DMS114 treated with DMSO at 0.1 percent for 48 hours (cell line): Measurements from ENCODE around the gene CACNA2D2.
"Not testable (repeated sequence)": the region's sequence is repeated elsewhere in the genome, so short reads cannot be mapped to it uniquely, and the experiment has no call there.

Source experiments
- DNase-seq: peaks from one replicate; lab custom pipeline; 2025; ENCODE audit not compliant: unreplicated experiment; lab: John Stamatoyannopoulos, UW

Gene CACNA2D2

DNA sequence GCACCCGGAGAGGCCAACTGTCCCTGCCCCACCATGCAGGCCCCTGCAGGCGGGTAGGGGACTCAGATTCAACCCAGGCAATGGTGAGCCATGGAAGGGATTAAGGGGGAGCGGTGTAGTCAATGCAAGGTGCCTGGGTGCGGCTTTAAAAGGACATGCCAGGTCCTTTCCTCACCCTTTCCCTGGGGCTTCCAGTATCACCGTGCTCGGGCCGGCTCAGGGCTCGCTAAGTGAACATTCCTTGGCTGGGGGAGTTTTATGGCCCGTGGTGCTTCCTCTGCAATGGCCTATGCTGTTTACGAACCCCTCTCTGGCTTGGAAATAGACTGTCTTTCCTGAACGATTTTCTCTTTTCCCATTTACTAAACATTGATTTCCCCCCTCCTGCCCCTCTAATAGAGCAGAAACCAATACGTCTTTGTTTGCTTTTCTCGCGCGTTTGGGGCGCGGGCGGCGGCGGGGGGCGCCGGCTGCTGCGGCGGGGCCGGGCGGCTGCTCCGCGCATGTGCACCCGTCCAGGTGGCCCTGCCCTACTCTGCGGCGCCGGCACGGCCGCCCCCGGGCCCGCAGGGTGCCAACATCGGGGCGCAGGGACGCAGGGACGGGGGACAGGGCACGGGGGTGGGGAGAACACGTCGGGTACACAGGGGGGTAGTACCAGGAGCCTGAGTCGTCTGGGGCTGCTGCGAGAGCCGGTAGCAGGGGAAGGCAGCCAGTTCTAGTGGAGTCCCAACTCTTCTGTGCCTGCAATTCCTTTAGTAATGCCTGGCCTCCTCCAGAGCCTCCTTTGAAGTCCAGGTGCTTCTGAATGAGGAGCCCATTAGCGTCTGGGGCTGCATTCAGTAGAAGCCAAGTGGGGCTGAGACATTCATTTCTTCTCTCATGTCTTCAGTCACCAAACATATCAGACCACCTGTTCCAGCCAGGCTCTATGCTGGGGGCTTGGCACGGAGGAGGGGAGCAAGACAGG, 26.9 kb upstream of the CACNA2D2 start:
- DNase-seq = no peak

DNA sequence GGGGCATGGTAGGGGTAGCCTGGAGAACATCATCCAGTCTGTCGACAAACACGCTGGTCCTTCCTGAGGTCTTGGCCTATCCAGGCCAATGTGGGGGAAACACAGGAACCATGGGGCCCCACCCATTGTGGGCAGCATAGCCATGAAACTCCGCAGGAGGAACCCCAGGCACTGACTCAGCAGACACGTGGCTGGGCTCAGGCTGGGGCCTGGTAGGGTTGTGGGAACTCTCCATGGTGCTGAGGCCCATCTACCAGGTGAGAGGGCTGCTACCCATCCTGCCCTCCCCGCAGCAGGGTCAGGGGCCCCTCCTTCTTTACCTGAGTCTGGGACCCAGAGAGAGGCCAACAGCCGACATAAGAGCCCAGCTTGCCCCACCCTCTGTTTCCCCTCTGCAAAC, 22.6 kb upstream of the CACNA2D2 start:
- DNase-seq = no peak

GRCh38 chr3:50525191-50525910, 21.9 kb upstream of the CACNA2D2 start:
- DNase-seq = no peak

DNA sequence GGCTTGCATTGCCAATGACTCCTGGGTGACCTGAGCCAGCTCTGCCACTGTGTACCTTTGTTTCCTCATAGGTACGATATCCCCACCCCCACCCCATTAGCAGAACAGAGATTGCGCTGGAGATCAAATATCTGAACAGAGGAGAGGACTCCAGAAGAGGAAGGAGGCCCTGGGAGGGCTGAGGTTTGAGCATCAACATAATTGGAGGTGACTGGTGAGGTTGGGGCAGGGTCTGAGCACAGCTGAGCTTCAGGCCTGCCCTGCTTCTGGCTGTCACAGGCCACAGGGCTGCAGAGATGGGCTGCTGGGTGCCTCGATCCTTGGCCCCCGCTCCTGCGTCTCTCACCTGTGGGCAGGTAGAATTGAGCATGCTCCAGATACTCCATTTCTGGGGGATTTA, 21.3 kb upstream of the CACNA2D2 start:
- DNase-seq = no peak

GRCh38 chr3:50523279-50523811, 19.9 kb upstream of the CACNA2D2 start:
- no peak for DNase-seq

GRCh38 chr3:50521572-50521971, 18.1 kb upstream of the CACNA2D2 start:
- no peak for DNase-seq

- no peak for DNase-seq
Observed at GRCh38 chr3:50520849-50521248, 17.4 kb upstream of the CACNA2D2 start.

DNA sequence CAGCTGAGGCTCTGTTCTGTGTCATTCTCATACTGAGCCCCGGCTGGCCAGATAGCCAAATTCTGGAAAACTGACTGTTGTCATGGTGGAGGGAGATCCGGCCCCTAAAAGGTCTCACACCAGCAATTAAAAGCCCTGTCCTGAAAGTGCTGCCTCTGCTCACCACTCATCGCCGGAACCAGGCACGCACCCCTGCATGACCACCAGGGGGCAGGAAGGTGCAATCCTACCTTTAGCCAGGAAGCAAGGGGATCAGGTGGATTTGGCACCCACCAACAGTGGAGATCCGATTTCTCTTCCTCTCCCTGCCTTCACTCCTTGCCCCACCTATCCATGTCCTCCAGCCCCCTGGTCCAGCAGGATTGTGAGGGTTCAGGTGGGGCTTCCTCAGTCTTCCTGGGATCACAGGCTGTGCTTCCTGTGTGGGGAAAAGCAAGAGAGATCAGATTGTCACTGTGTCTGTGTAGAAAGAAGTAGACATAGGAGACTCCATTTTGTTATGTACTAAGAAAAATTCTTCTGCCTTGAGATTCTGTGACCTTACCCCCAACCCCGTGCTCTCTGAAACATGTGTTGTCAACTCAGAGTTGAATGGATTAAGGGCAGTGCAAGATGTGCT, 16.1 kb upstream of the CACNA2D2 start:
- peak; percentile 9 for DNase-seq

DNA sequence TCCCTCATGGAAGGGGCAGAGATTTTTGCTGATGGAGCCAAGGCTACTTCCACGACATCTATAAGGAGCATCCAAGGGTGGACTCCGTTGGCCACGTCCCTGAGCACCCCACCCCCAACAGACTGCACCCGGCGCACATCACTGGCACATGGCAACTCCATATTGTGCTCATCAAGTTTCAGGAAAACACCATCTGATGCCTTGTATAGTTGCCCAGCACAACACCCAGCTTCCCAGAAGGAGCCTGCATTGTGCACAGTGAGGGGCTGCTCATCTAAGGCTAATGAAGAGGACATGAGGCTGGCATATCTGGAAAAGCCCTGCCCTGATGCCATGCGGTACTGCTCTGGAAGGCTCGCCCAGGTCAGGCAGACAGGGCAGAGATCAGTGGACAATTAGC, 15.0 kb upstream of the CACNA2D2 start:
- no peak for DNase-seq

DNA sequence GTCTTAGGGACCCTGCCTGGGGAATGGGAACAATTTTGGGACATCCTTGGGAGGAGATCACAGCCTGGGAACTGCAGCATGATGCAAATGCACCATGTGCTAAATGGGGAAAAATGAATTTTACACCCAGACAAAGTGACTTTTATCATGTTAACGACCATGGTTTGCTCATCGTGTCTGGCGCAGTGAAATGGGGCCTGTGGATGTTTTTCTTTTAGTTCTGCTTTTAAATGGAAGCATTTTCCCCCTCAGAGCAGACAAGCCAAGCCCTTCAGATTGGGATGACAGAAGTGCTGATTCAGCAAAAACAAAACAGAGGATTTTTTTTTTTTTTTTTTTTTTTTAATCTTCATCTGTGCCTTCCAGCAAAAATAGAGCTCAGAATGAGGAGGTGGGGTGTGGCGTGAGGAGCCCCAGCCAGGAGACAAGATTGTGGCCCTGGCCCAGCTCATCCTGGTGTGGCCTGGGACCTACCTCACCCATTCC, 14.3 kb upstream of the CACNA2D2 start:
- no peak for DNase-seq

DNA sequence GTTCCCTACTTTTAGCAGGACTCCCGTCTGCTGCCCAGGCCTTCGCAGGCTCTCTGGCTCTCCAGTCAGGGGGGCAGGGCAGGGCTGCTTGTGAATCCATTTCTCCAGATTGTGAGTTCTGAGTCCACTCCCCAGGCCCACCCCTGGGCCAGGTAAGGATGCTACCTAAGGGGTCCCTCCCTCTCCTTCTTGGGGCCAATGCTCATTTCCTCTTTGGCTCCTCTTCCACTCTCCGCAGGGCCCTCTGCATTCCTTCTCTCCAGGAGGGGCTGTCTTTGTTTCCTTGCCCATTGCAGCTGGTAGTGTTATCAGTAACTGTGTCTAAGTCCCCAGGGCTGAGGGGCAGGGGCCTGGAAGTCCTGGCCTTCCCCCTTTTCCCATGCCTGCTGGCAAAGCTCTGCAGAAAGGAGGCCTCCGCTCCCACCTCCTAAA, 13.0 kb upstream of the CACNA2D2 start:
- DNase-seq = no peak

GRCh38 chr3:50515565-50516439, 12.4 kb upstream of the CACNA2D2 start:
- no peak for DNase-seq

- not testable (repeated sequence) for DNase-seq
Observed at GRCh38 chr3:50512908-50513307, 9.5 kb upstream of the CACNA2D2 start.

DNA sequence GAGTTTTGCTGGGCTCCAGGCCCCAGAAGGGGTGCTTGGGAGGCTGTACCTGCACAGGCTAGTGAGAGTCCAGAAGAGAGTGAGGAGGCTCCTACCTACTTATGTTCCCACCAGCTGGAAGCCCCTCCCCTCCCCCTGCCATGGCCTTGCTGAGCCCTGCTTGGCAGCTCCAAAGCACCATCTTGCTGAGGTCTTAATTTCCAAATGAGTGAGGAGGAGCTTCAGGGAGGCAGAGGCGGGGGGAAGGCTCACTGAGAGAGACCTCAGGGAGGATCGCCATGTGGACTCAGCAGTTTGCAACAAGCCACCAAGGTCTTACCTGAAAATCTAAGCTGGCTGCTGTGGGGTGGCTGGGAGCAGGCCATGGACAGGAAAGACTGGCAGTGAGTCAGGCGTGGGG, 8.7 kb upstream of the CACNA2D2 start:
- no peak for DNase-seq

- DNase-seq = no peak
Observed at GRCh38 chr3:50510325-50510724, 6.9 kb upstream of the CACNA2D2 start.

GRCh38 chr3:50509715-50510114, 6.3 kb upstream of the CACNA2D2 start:
- DNase-seq = peak; percentile 5

DNA sequence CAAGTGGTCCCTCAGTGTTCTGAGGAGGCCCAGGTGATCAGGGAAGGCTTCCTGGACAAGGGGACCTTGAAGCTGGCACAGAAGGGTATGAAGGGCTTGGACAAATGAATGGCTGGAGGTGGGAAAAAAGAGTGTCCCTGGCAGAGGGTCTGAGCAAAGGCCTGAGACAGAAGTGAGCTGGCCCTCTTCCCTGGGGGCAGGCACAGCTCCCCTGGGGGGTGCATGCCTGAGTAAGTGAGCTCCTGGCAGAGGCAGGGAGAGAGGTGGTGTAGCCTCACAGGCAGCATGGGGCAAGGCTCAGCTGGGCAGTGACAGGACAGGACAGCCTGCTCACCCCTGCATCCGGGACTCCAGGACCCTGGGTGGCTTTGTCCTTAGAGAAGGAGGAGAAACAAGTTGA, 5.4 kb upstream of the CACNA2D2 start:
- DNase-seq = no peak

- no peak for DNase-seq
Observed at GRCh38 chr3:50506169-50506568, 2.7 kb upstream of the CACNA2D2 start.

GRCh38 chr3:50504681-50505080, 1.2 kb upstream of the CACNA2D2 start:
- DNase-seq = no peak
